Hematopoietic multipotent progenitor cell treated with erythropoietin and hydrocortisone succinate and interleukin-3 and kit ligand, for 17 days (in vitro differentiated cells): Measurements from ENCODE around the gene MICALL2.
"Not testable (repeated sequence)": the region's sequence is repeated elsewhere in the genome, so short reads cannot be mapped to it uniquely, and the experiment has no call there.

Experiments used
- DNase-seq: peaks from one replicate; pipeline ENCODE4 v3.0.0-alpha.2; 2015; ENCODE audit warnings: low spot score

The MICALL2 gene

DNA sequence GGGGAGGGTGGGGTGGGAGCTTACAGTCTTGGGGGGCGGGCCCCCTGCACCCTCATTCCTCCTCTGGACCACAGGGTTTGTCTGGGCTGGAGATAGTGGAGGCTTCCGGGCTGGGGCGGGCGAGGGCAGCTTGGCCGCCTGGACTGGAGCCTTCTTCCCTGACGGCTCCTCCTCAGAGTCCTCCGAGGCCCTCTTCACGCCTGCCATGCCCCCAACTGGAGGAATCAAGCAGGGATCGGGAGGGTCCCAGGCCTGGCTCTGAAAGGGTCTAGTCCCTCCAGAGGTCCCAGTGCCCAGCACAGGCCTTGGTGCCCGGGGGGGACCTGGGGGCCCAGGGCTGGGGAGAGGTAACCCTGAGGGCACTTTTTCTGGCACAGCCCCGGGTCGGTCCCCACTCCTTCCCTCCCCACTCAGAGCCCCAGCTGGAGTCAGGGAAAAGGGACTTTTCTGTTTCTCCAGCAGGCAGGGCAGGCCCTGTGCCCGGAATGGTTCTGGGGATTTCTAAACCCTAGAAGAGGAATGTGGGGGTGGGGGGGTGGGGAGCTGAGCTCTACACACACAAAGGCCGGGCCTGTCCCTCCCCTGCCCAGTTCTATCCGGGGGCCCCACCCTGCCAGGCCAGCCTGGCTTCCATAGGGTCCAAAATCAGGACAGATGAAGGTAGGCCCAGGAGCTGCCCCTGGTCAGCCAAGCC is 11.6 kb downstream of the MICALL2 start:
- DNase-seq, result no peak

DNA sequence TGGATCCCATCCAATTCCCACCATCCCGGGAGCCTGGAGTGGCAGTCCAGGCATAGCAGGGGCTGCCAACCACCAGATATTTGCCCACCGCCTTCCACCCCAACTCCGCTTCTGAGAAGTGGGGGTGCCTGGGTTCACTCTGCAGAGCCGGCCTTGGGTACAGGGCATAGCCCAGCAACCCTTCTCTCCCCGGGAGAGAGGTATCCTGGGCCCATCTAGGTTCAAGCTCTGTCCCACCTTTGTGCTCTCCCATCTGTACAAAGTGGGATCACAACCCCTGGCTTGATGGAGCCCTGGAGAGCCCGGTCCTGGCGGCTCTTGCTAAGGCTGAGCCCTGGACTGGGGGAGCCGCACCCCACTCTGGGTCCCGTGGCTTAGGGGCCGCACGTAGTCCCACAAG is 12.2 kb downstream of the MICALL2 start:
- no peak for DNase-seq

- no peak for DNase-seq
Measured at GRCh38 chr7:1446620-1447032, 12.6 kb downstream of the MICALL2 start.

GRCh38 chr7:1446026-1446425 is 13.2 kb downstream of the MICALL2 start:
- DNase-seq, result not testable (repeated sequence)

- no peak for DNase-seq
Measured at GRCh38 chr7:1445341-1445740, 13.9 kb downstream of the MICALL2 start.

DNA sequence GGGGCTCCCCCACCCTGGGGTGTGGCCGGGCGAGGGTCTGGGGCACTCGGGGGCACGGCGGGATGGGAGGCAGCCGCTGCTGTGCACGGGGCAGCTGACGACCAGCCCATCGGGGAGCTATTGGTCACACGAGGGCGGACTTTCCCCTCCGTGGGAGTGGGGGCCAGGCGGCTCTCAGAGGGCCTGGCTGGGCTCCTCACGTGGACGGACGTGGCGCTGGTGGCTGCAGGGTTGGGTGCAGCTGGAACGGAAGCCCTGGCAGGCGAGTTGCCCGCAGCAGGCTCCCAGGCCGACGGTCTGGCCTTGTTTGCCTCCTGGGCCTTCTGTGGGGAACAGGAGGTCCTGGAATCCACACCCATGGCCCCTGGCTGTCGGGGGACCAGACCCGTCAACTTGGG is 14.3 kb downstream of the MICALL2 start:
- no peak for DNase-seq

DNA sequence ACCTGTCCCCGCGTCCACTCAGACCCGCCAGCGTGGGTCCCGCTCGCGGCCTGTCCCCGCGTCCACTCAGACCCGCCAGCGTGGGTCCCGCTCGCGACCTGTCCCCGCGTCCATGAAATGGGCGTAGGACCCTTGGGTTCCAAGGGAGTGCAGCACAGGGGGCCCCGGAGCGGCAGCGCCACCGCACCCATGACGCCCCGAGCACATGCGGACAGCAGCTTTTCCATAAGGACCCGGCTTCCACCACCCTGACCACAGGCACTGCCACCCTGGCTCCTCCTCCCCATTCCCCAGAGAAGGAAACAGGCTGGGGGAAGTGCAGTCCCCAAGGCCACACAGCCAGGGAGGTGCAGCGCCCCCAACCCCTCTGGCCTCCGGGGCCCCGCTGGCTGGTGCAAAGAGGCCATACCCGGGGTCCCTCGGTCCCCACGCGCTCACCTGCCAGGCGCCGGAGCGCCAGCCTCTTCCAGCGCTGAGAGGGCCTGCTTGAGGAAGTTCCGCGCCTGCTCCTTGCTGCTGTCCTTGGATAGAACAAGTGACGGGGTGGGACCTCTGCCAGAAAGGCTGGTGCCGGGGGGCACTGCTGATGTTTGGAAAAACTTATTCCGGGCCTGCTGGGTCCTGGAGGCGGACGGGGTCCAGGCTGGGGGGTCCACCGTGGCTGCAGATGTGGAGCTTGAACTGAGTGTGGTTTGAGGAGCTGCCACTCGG is 14.9 kb downstream of the MICALL2 start:
- DNase-seq, result no peak

DNA sequence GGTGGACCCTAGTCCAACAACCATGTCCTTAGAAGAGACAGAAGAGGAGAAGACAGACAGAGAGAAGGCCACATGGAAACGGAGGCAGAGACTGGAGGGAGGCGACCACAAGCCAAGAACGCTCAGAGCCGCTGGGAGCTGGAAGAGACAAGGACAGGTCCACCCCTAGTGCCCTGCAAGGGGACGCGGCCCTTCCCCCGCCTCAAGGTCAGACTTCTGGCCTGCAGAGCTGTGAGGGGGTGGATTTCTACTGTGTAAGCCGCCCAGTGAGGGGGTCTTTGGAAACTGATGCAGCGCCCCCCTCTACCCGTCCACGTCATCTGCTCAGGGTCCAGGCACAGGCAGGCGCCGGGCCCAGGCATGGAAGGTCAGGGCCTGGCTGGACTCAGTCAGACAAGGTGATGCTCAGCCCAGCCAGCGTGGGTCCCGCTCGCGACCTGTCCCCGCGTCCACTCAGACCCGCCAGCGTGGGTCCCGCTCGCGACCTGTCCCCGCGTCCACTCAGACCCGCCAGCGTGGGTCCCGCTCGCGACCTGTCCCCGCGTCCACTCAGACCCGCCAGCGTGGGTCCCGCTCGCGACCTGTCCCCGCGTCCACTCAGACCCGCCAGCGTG is 15.6 kb downstream of the MICALL2 start:
- DNase-seq, result not testable (repeated sequence)

DNA sequence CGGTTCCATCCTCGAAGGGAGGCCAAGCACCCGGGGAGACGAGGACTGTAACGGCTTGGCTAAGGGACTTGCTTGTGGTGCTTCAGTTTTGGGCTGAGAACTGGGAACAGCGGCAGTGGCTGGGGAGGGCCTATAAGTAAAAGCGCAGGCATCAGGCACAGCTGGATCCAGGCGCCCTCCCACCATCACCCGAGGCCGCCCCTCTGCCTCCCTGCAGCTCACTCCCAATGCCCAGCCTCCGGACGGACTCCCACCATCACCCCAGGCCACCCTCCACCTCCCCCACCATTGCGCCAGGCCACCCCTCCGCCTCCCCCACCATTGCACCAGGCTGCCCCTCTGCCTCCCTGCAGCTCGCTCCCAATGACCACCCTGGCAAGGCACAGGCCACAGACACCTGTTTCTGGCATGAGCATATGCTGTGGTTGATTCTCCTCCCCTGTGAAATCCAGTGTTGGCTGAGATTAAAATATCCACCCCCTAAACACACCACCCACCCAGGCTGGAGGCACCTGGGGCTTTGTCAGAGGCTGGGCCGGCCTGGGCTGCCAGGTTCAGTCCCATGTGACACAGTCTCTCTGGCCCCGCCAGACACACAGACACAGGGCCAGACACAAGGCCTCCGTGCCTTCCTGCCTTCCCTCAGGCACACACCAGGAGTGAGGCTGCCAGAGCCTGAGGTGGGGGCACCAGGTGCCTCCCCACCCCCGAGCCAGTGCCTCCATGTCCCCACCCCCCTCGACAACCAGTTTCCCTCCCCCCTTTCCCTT is 16.7 kb downstream of the MICALL2 start:
- no peak for DNase-seq

GRCh38 chr7:1441615-1442354 is 17.5 kb downstream of the MICALL2 start:
- no peak for DNase-seq

GRCh38 chr7:1440620-1441019 is 18.6 kb downstream of the MICALL2 start:
- no peak for DNase-seq

DNA sequence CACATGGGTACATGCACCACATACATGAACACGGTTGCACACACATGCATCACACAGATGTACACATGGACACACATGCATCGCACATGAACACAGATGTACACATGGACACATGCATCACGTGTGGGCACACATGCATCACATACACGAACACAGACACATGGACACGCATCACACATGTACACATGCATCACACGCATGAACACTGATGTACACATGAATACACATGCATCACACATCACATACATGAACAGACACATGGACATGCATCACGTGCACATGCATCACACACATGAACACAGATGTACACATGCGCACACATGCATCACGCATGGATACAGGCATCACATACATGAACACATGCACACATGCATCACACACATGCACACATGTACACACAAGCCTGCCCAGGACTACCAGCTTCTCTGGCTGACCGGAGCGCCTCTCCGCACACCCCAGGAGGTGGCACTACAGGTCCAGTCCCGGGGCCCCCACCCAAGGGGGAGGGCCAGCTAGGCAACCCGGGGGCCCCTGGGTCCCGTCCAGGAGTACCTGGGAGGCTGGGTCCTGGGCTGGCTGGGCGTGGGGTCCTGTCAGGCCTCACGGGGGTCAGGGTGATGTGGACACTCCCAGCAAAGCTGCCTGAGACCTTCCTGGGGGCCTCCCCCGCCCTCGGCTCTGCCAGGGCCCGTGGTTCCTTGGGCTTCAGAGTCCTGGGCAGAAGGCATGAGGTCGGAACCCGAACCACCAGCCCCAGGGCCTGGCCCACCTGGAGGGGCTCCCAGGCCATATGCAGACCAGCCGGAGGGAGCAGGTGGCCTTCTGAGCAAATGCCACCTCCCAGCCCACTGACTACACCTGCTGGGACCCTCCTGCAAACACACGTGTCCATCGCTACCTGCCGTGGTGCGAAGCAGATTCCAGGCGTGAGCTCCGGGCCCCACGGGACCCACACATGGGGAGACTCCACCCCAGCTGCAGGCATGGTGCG is 19.6 kb downstream of the MICALL2 start:
- peak; percentile 42 for DNase-seq

- no peak for DNase-seq
Measured at GRCh38 chr7:1438821-1439220, 20.4 kb downstream of the MICALL2 start.

- no peak for DNase-seq
Measured at GRCh38 chr7:1438208-1438607, 21.1 kb downstream of the MICALL2 start.

DNA sequence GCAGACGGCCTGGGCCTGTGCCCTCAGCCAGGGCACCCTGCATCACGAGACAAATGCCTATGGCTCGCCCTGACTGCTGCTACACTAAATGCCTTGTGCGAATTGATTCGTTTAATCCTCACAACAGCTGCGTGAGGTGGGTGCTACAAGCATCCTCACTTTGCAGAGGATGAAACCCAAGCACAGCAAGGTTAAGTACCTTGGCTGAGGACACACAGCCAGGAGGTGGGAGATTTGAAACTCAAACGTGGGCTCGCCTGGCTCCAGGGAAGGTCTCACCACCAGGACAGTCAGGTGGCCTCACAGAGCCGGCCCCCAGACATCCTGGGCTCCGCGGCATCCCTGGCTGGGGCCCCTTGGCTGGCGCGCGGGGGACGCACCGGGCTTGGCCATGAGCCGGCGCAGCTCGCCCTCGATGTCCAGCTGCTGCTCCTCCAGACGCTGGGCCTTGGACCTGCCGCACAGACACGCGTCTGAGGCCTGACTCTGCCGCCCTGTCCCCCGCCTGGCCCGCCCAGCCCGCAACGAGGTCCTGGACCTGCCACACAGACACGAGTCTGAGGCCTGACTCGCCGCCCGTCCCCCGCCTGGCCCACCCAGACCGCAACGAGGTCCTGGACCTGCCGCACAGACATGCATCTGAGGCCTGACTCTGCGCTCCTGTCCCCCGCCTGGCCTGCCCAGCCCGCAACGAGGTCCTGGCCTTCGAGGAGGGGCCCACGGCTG is 22.0 kb downstream of the MICALL2 start:
- no peak for DNase-seq

DNA sequence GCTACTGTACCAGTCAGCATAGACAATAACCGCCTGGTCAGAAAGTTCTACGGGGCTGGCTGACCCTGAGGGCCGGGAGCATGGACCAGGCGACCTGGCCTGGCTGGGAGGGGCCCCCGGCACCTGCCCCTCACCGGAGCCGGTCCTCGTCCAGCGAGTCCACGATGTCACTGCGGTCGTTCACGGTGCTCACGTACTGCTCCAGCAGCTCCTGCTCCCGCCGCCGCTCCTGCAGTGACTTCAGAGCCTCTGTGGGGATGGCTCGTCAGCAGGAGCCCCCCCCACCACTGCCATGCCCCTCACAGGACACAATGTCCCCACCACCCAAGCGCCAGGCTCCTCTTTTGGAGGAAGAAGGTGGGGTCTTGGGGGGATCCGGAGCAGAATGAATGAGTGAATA is 22.7 kb downstream of the MICALL2 start:
- no peak for DNase-seq

DNA sequence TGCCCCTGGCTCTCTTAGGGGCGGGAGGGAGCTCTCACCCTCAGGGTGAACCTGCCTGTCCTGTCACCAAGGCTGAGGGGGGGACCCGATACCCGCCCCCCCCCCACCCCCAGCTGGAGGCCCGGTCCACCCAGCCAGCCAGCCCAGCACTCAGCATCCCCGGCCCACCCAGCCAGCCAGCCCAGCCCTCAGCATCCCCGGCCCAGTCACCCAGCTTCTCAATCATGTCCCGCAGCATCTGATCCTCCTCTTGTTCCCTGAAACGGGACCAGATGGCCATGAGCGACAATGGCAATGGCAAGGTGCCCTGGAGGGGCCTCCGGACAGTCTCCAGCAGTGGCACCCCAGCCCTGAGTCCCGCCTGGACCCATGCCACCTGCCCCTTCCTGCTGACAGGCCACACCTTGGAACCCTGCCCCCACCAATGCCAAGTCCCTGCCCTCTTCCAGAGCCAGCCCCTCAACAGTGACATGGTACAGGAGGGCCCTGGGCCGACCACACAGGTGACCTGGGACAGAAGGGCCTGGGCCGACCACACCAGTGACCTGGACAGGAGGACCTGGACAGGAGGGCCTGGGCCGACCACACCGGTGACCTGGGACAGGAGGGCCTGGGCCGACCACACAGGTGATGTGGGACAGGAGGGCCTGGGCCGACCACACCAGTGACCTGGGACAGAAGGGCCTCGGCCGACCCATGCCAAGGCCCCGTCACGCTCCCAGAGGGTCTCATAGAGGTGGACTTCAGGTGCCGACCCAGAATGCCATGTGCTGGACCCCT is 24.2 kb downstream of the MICALL2 start:
- no peak for DNase-seq

GRCh38 chr7:1434165-1434718 is 25.0 kb downstream of the MICALL2 start:
- no peak for DNase-seq
